GM06990 (cell line): ENCODE data around the gene RYR1.

Experiments used
- DNase-seq: peaks from one replicate; pipeline ENCODE4 v3.0.0-alpha.2; 2011; ENCODE audit not compliant: insufficient read length; ENCODE audit errors: extremely low read depth
- H3K27me3 ChIP-seq: replicated peaks from 2 replicates; pipeline ENCODE4 v1.6.0; 2011; ENCODE audit warnings: low read length; ENCODE audit not compliant: control insufficient read depth, insufficient read depth
- H3K36me3 ChIP-seq: 2 replicates; pipeline ENCODE4 v1.5.1; 2011; ENCODE audit warnings: low read length; ENCODE audit not compliant: control insufficient read depth, insufficient read depth
- H3K4me3 ChIP-seq: replicated peaks from 2 replicates; pipeline ENCODE4 v1.5.1; 2011; ENCODE audit warnings: low read depth, mild to moderate bottlenecking, control low read depth, low read length
- CTCF ChIP-seq: IDR thresholded peaks from 2 replicates; pipeline ENCODE4 v1.5.1; 2011; ENCODE audit warnings: low read length, control low read depth, mild to moderate bottlenecking, inconsistent platforms; ENCODE audit not compliant: insufficient read depth, poor library complexity, severe bottlenecking

The RYR1 gene

GRCh38 chr19:38496116-38496515 is 62.6 kb downstream of the RYR1 start:
- H3K4me3 ChIP-seq = no peak overlapping the region
- DNase-seq = no peak
- no peaks in the 10 kb centered on the region for H3K27me3 ChIP-seq
- H3K36me3 ChIP-seq = no peaks in the 10 kb centered on the region
- TF ChIP-seq CTCF = no peak

GRCh38 chr19:38496603-38497487 is 63.4 kb downstream of the RYR1 start:
- Histone ChIP-seq H3K4me3 (no peak overlapping the region), H3K27me3 (no peaks in the 10 kb centered on the region), H3K36me3 (no peaks in the 10 kb centered on the region)
- no peak for TF ChIP-seq CTCF
- DNase-seq = no peak

GRCh38 chr19:38497907-38498306 is 64.4 kb downstream of the RYR1 start:
- Histone ChIP-seq H3K27me3 (no peaks in the 10 kb centered on the region), H3K4me3 (no peak overlapping the region), H3K36me3 (no peaks in the 10 kb centered on the region)
- DNase-seq = no peak
- TF ChIP-seq CTCF = no peak

DNA sequence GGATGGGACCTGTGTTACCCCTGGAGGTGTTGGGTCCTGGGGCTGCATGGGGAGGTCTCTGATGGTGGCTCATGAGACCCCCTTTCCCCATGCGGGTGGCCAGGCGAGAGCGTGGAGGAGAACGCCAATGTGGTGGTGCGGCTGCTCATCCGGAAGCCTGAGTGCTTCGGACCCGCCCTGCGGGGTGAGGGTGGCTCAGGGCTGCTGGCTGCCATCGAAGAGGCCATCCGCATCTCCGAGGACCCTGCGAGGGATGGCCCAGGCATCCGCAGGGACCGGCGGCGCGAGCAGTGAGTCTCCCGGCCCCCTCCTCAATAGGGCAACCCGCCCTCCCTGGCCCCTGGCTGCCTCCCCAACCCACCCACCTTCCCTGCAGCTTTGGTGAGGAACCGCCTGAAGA is 66.0 kb downstream of the RYR1 start:
- Histone ChIP-seq H3K4me3 (no peak overlapping the region), H3K36me3 (no peaks in the 10 kb centered on the region), H3K27me3 (no peaks in the 10 kb centered on the region; the same call in 1 of the 2 replicates)
- no peak for TF ChIP-seq CTCF
- DNase-seq = no peak

- Histone ChIP-seq H3K27me3 (no peaks in the 10 kb centered on the region; the same call in 1 of the 2 replicates), H3K36me3 (no peaks in the 10 kb centered on the region), H3K4me3 (no peak overlapping the region)
- no peak for DNase-seq
- no peak for TF ChIP-seq CTCF
Measured at GRCh38 chr19:38500450-38500849, 67.0 kb downstream of the RYR1 start.
